Measurements from ENCODE around the gene CMKLR1.

Gene CMKLR1

GRCh38 chr12:108297424-108297823 lies 41.7 kb downstream of the CMKLR1 start:
- DNase-seq, result no peak

- DNase-seq, result no peak
Measured at GRCh38 chr12:108296945-108297344, 42.2 kb downstream of the CMKLR1 start.

GRCh38 chr12:108295641-108296040 lies 43.5 kb downstream of the CMKLR1 start:
- no peak for DNase-seq

- DNase-seq, result no peak
Measured at GRCh38 chr12:108289350-108290161, 49.6 kb downstream of the CMKLR1 start.

GRCh38 chr12:108287227-108287626 lies 51.9 kb downstream of the CMKLR1 start:
- no peak for DNase-seq

GRCh38 chr12:108285016-108285415 lies 54.1 kb downstream of the CMKLR1 start:
- no peak for DNase-seq

GRCh38 chr12:108284163-108284562 lies 54.9 kb downstream of the CMKLR1 start:
- DNase-seq, result no peak

GRCh38 chr12:108282676-108283075 lies 56.4 kb downstream of the CMKLR1 start:
- DNase-seq, result no peak

GRCh38 chr12:108282160-108282559 lies 57.0 kb downstream of the CMKLR1 start:
- no peak for DNase-seq

- DNase-seq, result no peak
Measured at GRCh38 chr12:108277613-108278012, 61.5 kb downstream of the CMKLR1 start.

- no peak for DNase-seq
Measured at GRCh38 chr12:108273217-108273616, 65.9 kb downstream of the CMKLR1 start.

GRCh38 chr12:108271951-108272872 lies 66.9 kb downstream of the CMKLR1 start:
- DNase-seq, result peak; percentile 76

GRCh38 chr12:108270849-108271143 lies 68.3 kb downstream of the CMKLR1 start:
- DNase-seq, result no peak

GRCh38 chr12:108270035-108270848 lies 68.9 kb downstream of the CMKLR1 start:
- DNase-seq, result no peak

- no peak for DNase-seq
Measured at GRCh38 chr12:108269224-108269623, 69.9 kb downstream of the CMKLR1 start.

GRCh38 chr12:108268397-108268796 lies 70.7 kb downstream of the CMKLR1 start:
- DNase-seq, result no peak

- DNase-seq, result no peak
Measured at GRCh38 chr12:108267450-108267849, 71.7 kb downstream of the CMKLR1 start.

GRCh38 chr12:108266131-108266530 lies 73.0 kb downstream of the CMKLR1 start:
- no peak for DNase-seq

- DNase-seq, result no peak
Measured at GRCh38 chr12:108265505-108265904, 73.6 kb downstream of the CMKLR1 start.

GRCh38 chr12:108260969-108261368 lies 78.1 kb downstream of the CMKLR1 start:
- no peak for DNase-seq

GRCh38 chr12:108260039-108260438 lies 79.1 kb downstream of the CMKLR1 start:
- DNase-seq, result no peak

GRCh38 chr12:108257610-108258106 lies 81.5 kb downstream of the CMKLR1 start:
- no peak for DNase-seq

- DNase-seq, result no peak
Measured at GRCh38 chr12:108257004-108257403, 82.1 kb downstream of the CMKLR1 start.

All from NCI-H2227 treated with DMSO at 0.1 percent for 48 hours (cell line).